HepG2 (cell line): Measurements from ENCODE around the gene SUDS3. TPM values are rescaled to one million over a fixed set of nuclear protein-coding genes. Genes with fewer than 3 reads are reported as not detected.

Source experiments
- ATAC-seq: fragments of 200-7000 bp; cut with Tn5 transposase; 3 replicates; pipeline ENCODE4 v1.9.1; 2020; ENCODE audit warnings: mild to moderate bottlenecking, moderate library complexity
- BruUV-seq: library from RNA; stranded (reverse); fragments of 400-500 nt; replicated peaks from 2 replicates; lab custom pipeline; 2021; lab: Mats Ljungman, UMichigan
- CTCF ChIA-PET: fragments of 300-600 bp; formaldehyde crosslinking; extraction: SDS; loops from one replicate; lab custom pipeline; 2021; ENCODE audit warnings: low total read pairs, inconsistent platforms, low intra/inter-chr PET ratio; lab: Yijun Ruan, JAX
- POLR2A ChIA-PET: fragments of 350-600 bp; sonication (Branson Sonifier 250); formaldehyde crosslinking; loops from one replicate; lab custom pipeline; 2020; ENCODE audit warnings: antibody characterized with exemption, inconsistent platforms; lab: Yijun Ruan, JAX
- DNase-seq: peaks from one replicate; pipeline ENCODE4 v3.0.0-alpha.2; 2015; ENCODE audit warnings: low spot score
- FAIRE-seq: peaks from 3 replicates; lab custom pipeline; 2011; peaks lifted over from hg19 to GRCh38; lab: Jason Lieb, UNC
- H2AFZ ChIP-seq: one replicate; pipeline ENCODE4 v1.6.1; 2011; ENCODE audit warnings: low read length, inconsistent platforms
- H3K27ac ChIP-seq: fragments of 300-600 bp; 3 replicates; pipeline ENCODE4 v1.8.0; 2011; ENCODE audit warnings: mixed run types, mild to moderate bottlenecking, mixed read lengths, low read length, inconsistent platforms; ENCODE audit not compliant: insufficient read depth; ENCODE audit errors: extremely low read length
- H3K27me3 ChIP-seq, 2 experiments: fragments of 200-600 bp in 1 of 2; 2 replicates in 1 of 2; 3 replicates in 1 of 2; pipeline versions ENCODE4 v1.6.0 to v1.8.0; 2011; ENCODE audit warnings: low read length in 2 of 2, mild to moderate bottlenecking in 2 of 2, moderate library complexity in 2 of 2, inconsistent platforms in 1 of 2; ENCODE audit not compliant: insufficient read depth in 2 of 2, control insufficient read depth in 1 of 2
- H3K36me3 ChIP-seq, 2 experiments: fragments of 200-600 bp in 1 of 2; replicated peaks in 1 of 2; 2 replicates in 1 of 2; 3 replicates in 1 of 2; pipeline versions ENCODE4 v1.5.1 to v1.8.0; 2011; ENCODE audit warnings: low read length in 2 of 2, inconsistent platforms in 1 of 2; ENCODE audit not compliant: insufficient read depth in 2 of 2, control insufficient read depth in 1 of 2
- H3K4me1 ChIP-seq: 2 replicates; pipeline ENCODE4 v1.5.1; 2012; ENCODE audit warnings: low read length, inconsistent platforms; ENCODE audit not compliant: insufficient read depth
- H3K4me2 ChIP-seq: 2 replicates; pipeline ENCODE4 v1.6.0; 2011; ENCODE audit warnings: low read depth, low read length, inconsistent platforms
- H3K4me3 ChIP-seq, 3 experiments: fragments of 200-600 bp in 1 of 3; sonication (generic), shearing (Covaris generic) in 1 of 3; replicated peaks in 1 of 3; 2 replicates each; pipeline ENCODE4 v1.5.1; 2011 to 2016; ENCODE audit warnings: low read length in 3 of 3, inconsistent platforms in 2 of 3, low read depth in 2 of 3, mild to moderate bottlenecking in 2 of 3, control low read depth in 1 of 3, mixed read lengths in 1 of 3; ENCODE audit not compliant: insufficient read depth in 1 of 3
- H3K79me2 ChIP-seq: one replicate; pipeline ENCODE4 v1.6.1; 2011; ENCODE audit warnings: low read length, inconsistent platforms; ENCODE audit not compliant: insufficient read depth
- H3K9ac ChIP-seq: 2 replicates; pipeline ENCODE4 v1.6.0; 2011; ENCODE audit warnings: mild to moderate bottlenecking, low read depth, low read length, inconsistent platforms; ENCODE audit not compliant: insufficient read depth
- H3K9me3 ChIP-seq: 2 replicates; pipeline ENCODE4 v1.5.1; 2012; ENCODE audit warnings: mild to moderate bottlenecking, low read length
- H4K20me1 ChIP-seq: 2 replicates; pipeline ENCODE4 v1.6.0; 2011; ENCODE audit warnings: inconsistent platforms, mild to moderate bottlenecking, low read length, moderate library complexity; ENCODE audit not compliant: insufficient read depth
- DDIT3 ChIP-seq: sonication (generic); formaldehyde crosslinking; IDR thresholded peaks from 2 replicates; pipeline ENCODE4 v1.4.0; 2020; ENCODE audit warnings: mild to moderate bottlenecking, missing genetic modification reagents
- GABPA ChIP-seq, 2 experiments: IDR thresholded peaks; 2 replicates each; pipeline ENCODE4 v1.6.1; 2011 to 2016; ENCODE audit warnings: low read depth in 2 of 2, low read length in 1 of 2, missing biosample characterization in 1 of 2, missing genetic modification characterization in 1 of 2
- HIVEP1 ChIP-seq: sonication (generic); formaldehyde crosslinking; IDR thresholded peaks from 2 replicates; pipeline ENCODE4 v1.4.0; 2020; ENCODE audit warnings: mild to moderate bottlenecking, missing genetic modification reagents
- KLF12 ChIP-seq: sonication (generic); formaldehyde crosslinking; IDR thresholded peaks from 2 replicates; pipeline ENCODE4 v1.4.0; 2020; ENCODE audit warnings: missing genetic modification reagents, borderline replicate concordance
- LBX2 ChIP-seq: sonication (generic); formaldehyde crosslinking; IDR thresholded peaks from 2 replicates; pipeline ENCODE4 v1.5.0; 2020; ENCODE audit warnings: missing genetic modification reagents, mild to moderate bottlenecking, borderline replicate concordance
- MAFF ChIP-seq: IDR thresholded peaks from 2 replicates; pipeline ENCODE4 v1.6.1; 2011; ENCODE audit warnings: low read depth, low read length, improper control_type of control experiment
- REPIN1 ChIP-seq: sonication (generic); formaldehyde crosslinking; IDR thresholded peaks from 2 replicates; pipeline ENCODE4 v1.8.0; 2022; ENCODE audit warnings: missing genetic modification reagents, low read depth, mild to moderate bottlenecking, borderline replicate concordance
- SOX6 ChIP-seq, 2 experiments: fragments of 450-650 bp in 1 of 2; sonication (generic) in 1 of 2; formaldehyde crosslinking in 1 of 2; IDR thresholded peaks; 2 replicates each; pipeline versions ENCODE4 v1.4.0 to v1.6.1; 2017 to 2020; ENCODE audit warnings: antibody characterized with exemption in 1 of 2, mild to moderate bottlenecking in 1 of 2, missing genetic modification reagents in 1 of 2
- TBX3 ChIP-seq: fragments of 450-650 bp; IDR thresholded peaks from 2 replicates; pipeline ENCODE4 v1.6.1; 2017; ENCODE audit warnings: antibody characterized with exemption, mild to moderate bottlenecking, inconsistent platforms, borderline replicate concordance
- ZFP41 ChIP-seq: sonication (generic); formaldehyde crosslinking; IDR thresholded peaks from 2 replicates; pipeline ENCODE4 v1.4.0; 2020; ENCODE audit warnings: mild to moderate bottlenecking, missing genetic modification reagents, borderline replicate concordance
- ZMYM2 ChIP-seq: sonication (generic); formaldehyde crosslinking; IDR thresholded peaks from 2 replicates; pipeline ENCODE4 v1.8.0; 2022; ENCODE audit warnings: mild to moderate bottlenecking, missing genetic modification reagents
- ZNF296 ChIP-seq: sonication (generic); formaldehyde crosslinking; conservative IDR thresholded peaks from 2 replicates; pipeline ENCODE4 v1.5.0; 2020; ENCODE audit warnings: mild to moderate bottlenecking, missing genetic modification reagents
- ZNF556 ChIP-seq: sonication (generic); formaldehyde crosslinking; IDR thresholded peaks from 2 replicates; pipeline ENCODE4 v1.4.0; 2020; ENCODE audit warnings: mild to moderate bottlenecking, missing genetic modification reagents, borderline replicate concordance
- ZNF652 ChIP-seq: IDR thresholded peaks from 2 replicates; pipeline ENCODE4 v1.6.1; 2016; ENCODE audit warnings: low read depth, borderline replicate concordance
- WGBS: methylation state at CpG from one replicate; pipeline ENCODE4 v1.1.6; 2017; ENCODE audit warnings: low lambda C conversion rate; 5-methylcytosine and 5-hydroxymethylcytosine counted together
- in situ Hi-C: cut with HindIII; loops from 2 replicates; pipeline ENCODE4 v1.10.0; 2017; ENCODE audit warnings: low pct_unique_long_range_greater_than_20kb; ENCODE audit not compliant: extremely low pct_ligation_motif_present
- intact Hi-C: fragments of 100-400 bp; cut with micrococcal nuclease; formaldehyde crosslinking; loops from one replicate; pipeline ENCODE4 v1.10.0; 2022; ENCODE audit not compliant: unreplicated experiment
- polyA plus RNA-seq, 8 experiments: library from polyadenylated mRNA; depleted of rRNA in 3 of 8; stranded (reverse) in 7 of 8; unstranded in 1 of 8; fragments of >200 nt; fragmentation: Illumina TruSeq in 4 of 8; extraction: Trizol in 4 of 8; gene quantifications; 2 replicates each; pipeline versions ENCODE4 v1.2.1 to v1.2.3, GENCODE V29; 2011 to 2016; ENCODE audit warnings: low read depth in 4 of 8, missing spikeins in 1 of 8, mixed read lengths in 1 of 8; ENCODE audit not compliant: insufficient read depth in 1 of 8
- total RNA-seq, 5 experiments: library from RNA; depleted of rRNA; stranded (reverse); fragments of >200 nt; fragmentation: Illumina TruSeq; extraction: Trizol; gene quantifications; 2 replicates each; pipeline ENCODE4 v1.2.3, GENCODE V29; 2016; ENCODE audit warnings: low read depth in 1 of 5
- TF ChIP-seq, protein P1 (sequence below): sonication (generic); formaldehyde crosslinking; IDR thresholded peaks from 2 replicates; pipeline ENCODE4 v1.4.0; 2020; ENCODE audit warnings: mild to moderate bottlenecking, missing genetic modification reagents

The SUDS3 gene
- total and polyA plus RNA-seq, 2 of the 13 experiments (the other 11 are each of a cell fraction or from before 2014, with no cell fraction given) = 20.2 to 33.1 TPM

DNA sequence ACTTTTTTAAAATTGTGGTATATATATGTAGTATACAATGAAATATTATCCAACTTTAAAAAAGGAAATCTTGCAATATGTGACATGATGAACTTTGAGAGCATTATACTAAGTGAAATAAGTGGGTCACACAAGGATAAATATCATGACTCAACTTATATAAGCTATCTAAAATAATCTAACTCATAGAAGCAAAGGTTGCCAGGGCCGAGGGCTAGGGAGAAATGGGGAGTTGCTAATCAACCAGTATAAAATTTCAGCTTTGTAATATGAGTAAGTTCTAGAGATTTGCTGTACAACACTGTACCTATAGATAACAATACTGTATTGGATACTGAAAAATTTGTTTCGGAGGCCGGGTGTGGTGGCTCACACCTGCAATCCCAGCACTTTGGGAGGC lies 42.1 kb upstream of the SUDS3 start:
- Histone ChIP-seq H3K9ac (no peak overlapping the region), H3K4me1 (peaks cover 5% of the 10 kb centered on the region; the same call in 1 of the 2 replicates), H3K9me3 (no peaks in the 10 kb centered on the region), H3K27ac (no peak overlapping the region), H4K20me1 (no peaks in the 10 kb centered on the region), H3K79me2 (peaks cover 2% of the 10 kb centered on the region), H3K36me3 (no peaks in the 10 kb centered on the region), H3K27me3 (no peaks in the 10 kb centered on the region), H2AFZ (no peak overlapping the region), H3K4me2 (no peak overlapping the region), H3K4me3 (no peak overlapping the region)
- ATAC-seq (no peak), FAIRE-seq (no peak), DNase-seq (no peak)
- BruUV-seq = no TSS peak
- CTCF ChIA-PET = no interaction called here
- POLR2A ChIA-PET = no interaction called here
- TF ChIP-seq, protein P1, sequence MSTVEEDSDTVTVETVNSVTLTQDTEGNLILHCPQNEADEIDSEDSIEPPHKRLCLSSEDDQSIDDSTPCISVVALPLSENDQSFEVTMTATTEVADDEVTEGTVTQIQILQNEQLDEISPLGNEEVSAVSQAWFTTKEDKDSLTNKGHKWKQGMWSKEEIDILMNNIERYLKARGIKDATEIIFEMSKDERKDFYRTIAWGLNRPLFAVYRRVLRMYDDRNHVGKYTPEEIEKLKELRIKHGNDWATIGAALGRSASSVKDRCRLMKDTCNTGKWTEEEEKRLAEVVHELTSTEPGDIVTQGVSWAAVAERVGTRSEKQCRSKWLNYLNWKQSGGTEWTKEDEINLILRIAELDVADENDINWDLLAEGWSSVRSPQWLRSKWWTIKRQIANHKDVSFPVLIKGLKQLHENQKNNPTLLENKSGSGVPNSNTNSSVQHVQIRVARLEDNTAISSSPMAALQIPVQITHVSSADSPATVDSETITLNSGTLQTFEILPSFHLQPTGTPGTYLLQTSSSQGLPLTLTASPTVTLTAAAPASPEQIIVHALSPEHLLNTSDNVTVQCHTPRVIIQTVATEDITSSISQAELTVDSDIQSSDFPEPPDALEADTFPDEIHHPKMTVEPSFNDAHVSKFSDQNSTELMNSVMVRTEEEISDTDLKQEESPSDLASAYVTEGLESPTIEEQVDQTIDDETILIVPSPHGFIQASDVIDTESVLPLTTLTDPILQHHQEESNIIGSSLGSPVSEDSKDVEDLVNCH (CRISPR knock-in tag) = no peak
- intact Hi-C loops (no loop called here), in situ Hi-C loops (no loop called here)
- WGBS = 98% methylated on average over 3 of the region's 3 CpGs

GRCh38 chr12:118334939-118335567 lies 41.3 kb upstream of the SUDS3 start:
- ChIA-PET CTCF (no interaction called here), POLR2A (no interaction called here)
- FAIRE-seq (no peak), ATAC-seq (no peak), DNase-seq (no peak)
- Histone ChIP-seq H3K4me3 (no peak overlapping the region), H3K79me2 (peaks cover 2% of the 10 kb centered on the region), H3K36me3 (no peaks in the 10 kb centered on the region), H3K4me2 (no peak overlapping the region), H3K27ac (no peak overlapping the region), H4K20me1 (no peaks in the 10 kb centered on the region), H2AFZ (no peak overlapping the region), H3K27me3 (no peaks in the 10 kb centered on the region), H3K4me1 (peaks cover 5% of the 10 kb centered on the region; the same call in 1 of the 2 replicates), H3K9ac (no peak overlapping the region), H3K9me3 (no peaks in the 10 kb centered on the region)
- WGBS = 98% methylated on average over 4 of the region's 4 CpGs
- in situ Hi-C loops (no loop called here), intact Hi-C loops (no loop called here)
- BruUV-seq = no TSS peak
- TF ChIP-seq REPIN1 (CRISPR knock-in tag) = no peak
- no peak for TF ChIP-seq ZNF652 (CRISPR knock-in tag)
- TF ChIP-seq SOX6 (IDR thresholded peaks at IDR 0.05) = no peak
- no peak for TF ChIP-seq SOX6 (CRISPR knock-in tag; IDR thresholded peaks at IDR 0.05)
- TF ChIP-seq ZMYM2 (CRISPR knock-in tag) = no peak
- TF ChIP-seq TBX3 = no peak
- TF ChIP-seq ZFP41 = no peak
- no peak for TF ChIP-seq DDIT3 (CRISPR knock-in tag)
- TF ChIP-seq KLF12 = no peak
- TF ChIP-seq GABPA (IDR thresholded peaks at IDR 0.05; ENCODE audit: low read depth, low read length) = no peak
- no peak for TF ChIP-seq GABPA (CRISPR knock-in tag; IDR thresholded peaks at IDR 0.05; ENCODE audit: low read depth)
- TF ChIP-seq LBX2 (CRISPR knock-in tag) = no peak
- no peak for TF ChIP-seq ZNF556 (CRISPR knock-in tag)
- no peak for TF ChIP-seq HIVEP1 (CRISPR knock-in tag)
- no peak for TF ChIP-seq ZNF296 (CRISPR knock-in tag)
- no peak for TF ChIP-seq MAFF
